GM12872 (cell line): ENCODE data around the gene SLCO1C1.

Experiments used
- CTCF ChIP-seq: IDR thresholded peaks from 3 replicates; pipeline ENCODE4 v1.5.1; 2011; ENCODE audit warnings: low read depth, mild to moderate bottlenecking, low read length, moderate library complexity; ENCODE audit not compliant: insufficient read depth

SLCO1C1 gene

GRCh38 chr12:20801035-20801434 is 105.9 kb downstream of the SLCO1C1 start:
- TF ChIP-seq CTCF: no peak
